ENCODE results near the gene PCDHGB5.
"Not testable (repeated sequence)": the region's sequence is repeated elsewhere in the genome, so short reads cannot be mapped to it uniquely, and the experiment has no call there.

PCDHGB5 gene

DNA sequence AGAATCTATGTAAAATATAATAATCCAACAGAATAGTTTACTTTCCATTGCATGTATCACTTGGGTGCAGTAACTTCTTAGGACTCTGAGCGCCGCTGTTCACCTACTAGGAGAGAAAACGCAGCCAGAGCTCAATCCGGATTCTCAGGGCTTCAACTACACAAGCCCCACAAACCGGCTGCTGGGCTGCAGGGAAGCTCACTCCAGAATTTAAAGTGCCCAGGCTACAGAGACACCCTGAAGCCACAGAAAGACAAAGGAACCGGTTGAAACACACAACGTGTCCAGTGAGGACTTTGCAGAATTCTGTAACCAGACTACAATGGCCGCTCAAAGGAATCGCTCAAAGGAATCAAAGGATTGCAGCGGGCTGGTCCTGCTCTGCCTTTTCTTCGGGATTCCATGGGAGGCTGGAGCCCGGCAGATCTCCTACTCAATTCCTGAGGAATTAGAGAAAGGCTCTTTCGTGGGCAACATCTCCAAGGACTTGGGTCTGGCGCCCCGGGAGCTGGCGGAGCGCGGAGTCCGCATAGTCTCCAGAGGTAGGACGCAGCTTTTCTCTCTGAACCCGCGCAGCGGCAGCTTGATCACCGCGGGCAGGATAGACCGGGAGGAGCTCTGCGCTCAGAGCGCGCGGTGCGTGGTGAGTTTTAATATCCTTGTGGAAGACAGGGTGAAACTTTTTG is 15.2 kb downstream of the PCDHGB5 start, which contains the start of gene PCDHGA10:
PCDHGA10 (plus strand) TSS at position 134 of the 686 bp plus-strand sequence; CDS start at position 323, 189 bp downstream.
- DNase-seq: peak; percentile 60

DNA sequence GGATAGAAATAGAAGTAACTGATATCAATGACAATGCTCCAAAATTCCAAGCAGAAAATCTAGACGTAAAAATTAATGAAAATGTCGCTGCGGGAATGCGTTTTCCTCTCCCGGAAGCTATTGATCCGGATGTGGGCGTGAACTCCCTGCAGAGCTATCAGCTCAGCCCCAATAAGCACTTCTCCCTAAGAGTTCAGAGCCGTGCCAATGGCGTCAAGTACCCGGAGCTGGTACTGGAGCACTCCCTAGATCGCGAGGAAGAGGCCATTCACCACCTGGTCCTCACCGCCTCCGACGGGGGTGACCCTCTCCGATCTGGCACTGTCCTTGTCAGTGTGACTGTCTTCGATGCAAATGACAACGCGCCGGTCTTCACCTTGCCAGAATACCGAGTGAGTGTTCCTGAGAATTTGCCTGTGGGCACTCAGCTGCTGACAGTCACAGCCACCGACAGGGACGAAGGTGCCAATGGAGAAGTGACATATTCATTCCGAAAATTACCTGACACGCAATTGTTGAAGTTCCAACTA is 15.9 kb downstream of the PCDHGB5 start:
- DNase-seq: no peak

DNA sequence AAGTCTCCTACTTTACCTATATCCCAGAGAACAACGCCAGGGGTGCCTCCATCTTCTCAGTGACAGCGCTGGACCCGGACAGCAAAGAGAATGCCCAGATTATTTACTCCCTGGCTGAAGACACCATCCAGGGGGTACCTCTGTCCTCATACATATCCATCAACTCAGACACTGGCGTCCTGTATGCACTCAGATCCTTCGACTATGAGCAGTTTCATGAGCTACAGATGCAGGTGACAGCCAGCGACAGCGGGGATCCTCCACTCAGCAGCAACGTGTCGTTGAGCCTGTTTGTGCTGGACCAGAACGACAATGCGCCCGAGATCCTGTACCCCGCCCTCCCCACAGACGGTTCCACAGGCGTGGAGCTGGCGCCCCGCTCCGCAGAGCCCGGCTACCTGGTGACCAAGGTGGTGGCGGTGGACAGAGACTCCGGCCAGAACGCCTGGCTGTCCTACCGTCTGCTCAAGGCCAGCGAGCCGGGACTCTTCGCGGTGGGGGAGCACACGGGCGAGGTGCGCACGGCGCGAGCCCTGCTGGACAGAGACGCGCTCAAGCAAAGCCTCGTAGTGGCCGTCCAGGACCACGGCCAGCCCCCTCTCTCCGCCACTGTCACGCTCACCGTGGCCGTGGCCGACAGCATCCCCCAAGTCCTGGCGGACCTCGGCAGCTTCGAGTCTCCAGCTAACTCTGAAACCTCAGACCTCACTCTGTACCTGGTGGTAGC is 17.0 kb downstream of the PCDHGB5 start:
- DNase-seq: not testable (repeated sequence)

DNA sequence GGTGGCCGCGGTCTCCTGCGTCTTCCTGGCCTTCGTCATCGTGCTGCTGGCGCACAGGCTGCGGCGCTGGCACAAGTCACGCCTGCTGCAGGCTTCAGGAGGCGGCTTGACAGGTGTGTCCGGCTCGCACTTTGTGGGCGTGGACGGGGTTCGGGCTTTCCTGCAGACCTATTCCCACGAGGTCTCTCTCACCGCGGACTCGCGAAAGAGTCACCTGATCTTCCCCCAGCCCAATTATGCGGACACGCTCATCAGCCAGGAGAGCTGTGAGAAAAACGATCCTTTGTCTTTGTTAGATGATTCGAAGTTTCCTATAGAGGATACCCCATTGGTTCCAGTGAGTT is 17.5 kb downstream of the PCDHGB5 start:
- not testable (repeated sequence) for DNase-seq

DNA sequence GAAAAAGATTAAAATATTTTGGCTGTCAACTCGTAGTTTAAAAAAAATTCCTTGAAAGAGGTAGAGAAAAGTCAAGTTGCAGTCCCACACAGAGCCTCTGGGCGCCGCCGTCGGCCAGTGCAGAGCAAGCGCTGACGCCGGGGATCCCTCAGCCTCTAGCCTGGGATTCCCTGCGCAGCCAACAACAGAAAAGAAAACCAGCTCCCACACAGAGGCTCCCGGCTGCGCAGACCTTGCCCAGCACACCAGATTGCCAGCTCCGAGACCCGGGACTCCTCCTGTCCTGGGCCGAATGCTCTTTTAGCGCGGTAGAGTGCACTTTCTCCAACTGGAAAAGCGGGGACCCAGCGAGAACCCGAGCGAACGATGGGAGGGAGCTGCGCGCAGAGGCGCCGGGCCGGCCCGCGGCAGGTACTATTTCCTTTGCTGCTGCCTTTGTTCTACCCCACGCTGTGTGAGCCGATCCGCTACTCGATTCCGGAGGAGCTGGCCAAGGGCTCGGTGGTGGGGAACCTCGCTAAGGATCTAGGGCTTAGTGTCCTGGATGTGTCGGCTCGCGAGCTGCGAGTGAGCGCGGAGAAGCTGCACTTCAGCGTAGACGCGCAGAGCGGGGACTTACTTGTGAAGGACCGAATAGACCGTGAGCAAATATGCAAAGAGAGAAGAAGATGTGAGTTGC is 19.9 kb downstream of the PCDHGB5 start, which contains the start of gene PCDHGB7:
PCDHGB7 (plus strand) TSS at position 184 of the 679 bp plus-strand sequence; CDS start at position 367, 183 bp downstream.
- peak; percentile 47 for DNase-seq

DNA sequence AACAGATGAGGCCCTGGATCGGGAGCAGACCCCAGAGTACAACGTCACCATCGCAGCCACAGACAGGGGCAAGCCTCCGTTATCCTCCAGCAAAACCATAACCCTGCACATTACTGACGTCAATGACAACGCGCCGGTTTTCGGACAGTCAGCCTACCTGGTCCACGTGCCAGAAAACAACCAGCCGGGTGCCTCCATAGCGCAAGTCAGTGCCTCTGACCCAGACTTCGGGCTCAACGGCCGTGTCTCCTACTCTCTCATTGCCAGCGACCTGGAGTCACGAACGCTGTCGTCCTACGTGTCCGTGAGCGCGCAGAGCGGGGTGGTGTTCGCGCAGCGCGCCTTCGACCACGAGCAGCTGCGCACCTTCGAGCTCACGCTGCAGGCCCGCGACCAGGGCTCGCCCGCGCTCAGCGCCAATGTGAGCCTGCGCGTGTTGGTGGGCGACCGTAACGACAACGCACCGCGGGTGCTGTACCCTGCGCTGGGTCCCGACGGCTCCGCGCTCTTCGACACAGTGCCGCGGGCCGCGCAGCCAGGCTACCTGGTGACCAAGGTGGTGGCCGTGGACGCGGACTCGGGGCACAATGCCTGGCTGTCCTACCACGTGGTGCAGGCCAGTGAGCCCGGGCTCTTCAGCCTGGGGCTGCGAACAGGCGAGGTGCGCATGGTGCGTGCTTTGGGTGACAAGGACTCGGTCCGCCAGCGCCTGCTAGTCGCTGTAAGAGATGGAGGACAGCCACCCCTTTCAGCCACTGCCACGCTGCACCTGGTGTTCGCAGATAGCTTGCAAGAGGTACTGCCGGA is 21.5 kb downstream of the PCDHGB5 start:
- no peak for DNase-seq

DNA sequence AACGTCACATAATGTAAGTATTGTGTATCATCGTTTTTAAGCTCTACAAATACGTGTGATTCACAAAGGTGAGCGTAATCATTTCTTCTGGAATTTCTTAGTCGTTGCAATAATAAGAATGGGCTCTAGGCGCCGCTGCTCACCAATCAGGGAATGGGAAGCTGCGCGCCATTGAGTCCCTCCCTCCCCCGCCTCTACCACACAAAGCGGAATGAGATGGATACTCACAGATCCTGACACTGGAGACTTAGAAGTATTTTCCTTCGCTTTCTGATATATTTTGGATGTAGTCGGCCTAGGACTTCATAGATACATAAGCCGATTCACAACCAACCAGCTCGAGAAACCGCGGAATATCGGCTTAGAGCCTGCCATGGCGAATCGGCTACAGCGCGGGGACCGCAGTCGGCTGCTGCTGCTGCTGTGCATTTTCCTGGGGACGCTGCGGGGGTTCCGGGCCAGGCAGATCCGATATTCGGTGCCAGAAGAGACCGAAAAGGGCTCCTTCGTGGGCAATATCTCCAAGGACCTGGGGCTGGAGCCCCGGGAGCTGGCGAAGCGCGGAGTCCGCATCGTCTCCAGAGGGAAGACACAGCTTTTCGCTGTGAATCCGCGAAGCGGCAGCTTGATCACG is 23.2 kb downstream of the PCDHGB5 start, which contains the start of gene PCDHGA11:
PCDHGA11 (plus strand) TSS at position 197 of the 634 bp plus-strand sequence; CDS start at position 374, 177 bp downstream.
- DNase-seq: peak; percentile 49

DNA sequence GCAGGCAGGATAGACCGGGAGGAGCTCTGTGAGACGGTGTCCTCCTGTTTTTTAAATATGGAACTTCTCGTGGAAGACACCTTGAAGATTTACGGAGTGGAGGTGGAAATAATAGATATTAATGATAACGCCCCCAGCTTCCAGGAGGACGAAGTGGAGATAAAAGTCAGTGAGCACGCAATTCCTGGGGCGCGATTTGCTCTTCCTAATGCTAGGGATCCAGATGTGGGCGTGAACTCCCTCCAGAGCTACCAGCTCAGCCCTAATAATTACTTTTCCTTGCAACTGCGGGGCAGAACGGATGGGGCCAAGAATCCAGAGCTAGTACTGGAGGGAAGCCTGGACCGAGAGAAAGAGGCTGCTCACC is 23.7 kb downstream of the PCDHGB5 start:
- DNase-seq: no peak

DNA sequence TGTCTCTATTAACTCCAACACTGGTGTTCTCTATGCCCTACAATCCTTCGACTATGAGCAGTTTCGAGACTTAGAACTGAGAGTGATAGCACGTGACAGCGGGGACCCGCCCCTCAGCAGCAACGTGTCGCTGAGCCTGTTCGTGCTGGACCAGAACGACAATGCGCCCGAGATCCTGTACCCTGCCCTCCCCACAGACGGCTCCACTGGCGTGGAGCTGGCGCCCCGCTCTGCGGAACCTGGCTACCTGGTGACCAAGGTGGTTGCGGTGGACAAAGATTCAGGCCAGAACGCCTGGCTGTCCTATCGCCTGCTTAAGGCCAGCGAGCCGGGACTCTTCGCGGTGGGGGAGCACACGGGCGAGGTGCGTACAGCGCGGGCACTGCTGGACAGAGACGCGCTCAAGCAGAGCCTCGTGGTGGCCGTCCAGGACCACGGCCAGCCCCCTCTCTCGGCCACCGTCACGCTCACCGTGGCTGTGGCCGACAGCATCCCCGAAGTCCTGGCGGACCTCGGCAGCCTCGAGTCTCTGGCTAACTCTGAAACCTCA is 25.1 kb downstream of the PCDHGB5 start:
- no peak for DNase-seq

DNA sequence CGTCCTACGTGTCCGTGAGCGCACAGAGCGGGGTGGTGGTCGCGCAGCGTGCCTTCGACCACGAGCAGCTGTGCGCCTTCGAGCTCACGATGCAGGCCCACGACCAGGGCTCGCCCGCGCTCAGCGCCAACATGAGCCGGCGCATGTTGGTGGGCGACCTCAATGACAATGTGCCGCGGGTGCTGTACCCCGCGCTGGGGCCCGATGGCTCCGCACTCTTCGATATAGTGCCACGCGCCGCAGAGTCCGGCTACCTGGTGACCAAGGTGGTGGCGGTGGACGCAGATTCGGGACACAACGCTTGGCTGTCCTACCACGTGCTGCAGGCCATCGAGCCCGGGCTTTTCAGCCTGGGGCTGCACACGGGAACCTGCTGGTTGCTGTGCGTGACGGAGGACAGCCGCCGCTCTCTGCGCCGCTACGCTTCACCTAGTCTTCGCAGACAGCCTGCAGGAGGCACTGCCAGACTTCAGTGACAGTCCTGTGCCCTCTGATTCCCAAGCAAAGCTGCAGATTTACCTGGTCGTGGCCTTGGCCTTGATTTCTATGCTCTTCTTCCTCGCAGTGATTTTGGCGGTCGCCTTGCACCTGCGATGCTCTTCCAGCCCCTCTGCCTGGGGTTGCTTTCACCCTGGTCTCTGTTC is 30.2 kb downstream of the PCDHGB5 start:
- no peak for DNase-seq

DNA sequence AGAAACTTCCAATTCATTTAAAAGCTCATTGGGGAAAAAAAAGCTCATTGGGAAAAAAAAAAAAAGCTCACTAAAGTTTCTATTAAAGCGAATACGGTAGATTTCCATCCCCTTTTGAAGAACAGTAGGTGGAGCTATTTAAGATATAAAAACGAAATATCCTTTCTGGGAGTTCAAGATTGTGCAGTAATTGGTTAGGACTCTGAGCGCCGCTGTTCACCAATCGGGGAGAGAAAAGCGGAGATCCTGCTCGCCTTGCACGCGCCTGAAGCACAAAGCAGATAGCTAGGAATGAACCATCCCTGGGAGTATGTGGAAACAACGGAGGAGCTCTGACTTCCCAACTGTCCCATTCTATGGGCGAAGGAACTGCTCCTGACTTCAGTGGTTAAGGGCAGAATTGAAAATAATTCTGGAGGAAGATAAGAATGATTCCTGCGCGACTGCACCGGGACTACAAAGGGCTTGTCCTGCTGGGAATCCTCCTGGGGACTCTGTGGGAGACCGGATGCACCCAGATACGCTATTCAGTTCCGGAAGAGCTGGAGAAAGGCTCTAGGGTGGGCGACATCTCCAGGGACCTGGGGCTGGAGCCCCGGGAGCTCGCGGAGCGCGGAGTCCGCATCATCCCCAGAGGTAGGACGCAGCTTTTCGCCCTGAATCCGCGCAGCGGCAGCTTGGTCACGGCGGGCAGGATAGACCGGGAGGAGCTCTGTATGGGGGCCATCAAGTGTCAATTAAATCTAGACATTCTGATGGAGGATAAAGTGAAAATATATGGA is 32.8 kb downstream of the PCDHGB5 start, which contains the start of gene PCDHGA12:
PCDHGA12 (plus strand) TSS at position 176 of the 782 bp plus-strand sequence; CDS start at position 429, 253 bp downstream.
- DNase-seq: peak; percentile 7

DNA sequence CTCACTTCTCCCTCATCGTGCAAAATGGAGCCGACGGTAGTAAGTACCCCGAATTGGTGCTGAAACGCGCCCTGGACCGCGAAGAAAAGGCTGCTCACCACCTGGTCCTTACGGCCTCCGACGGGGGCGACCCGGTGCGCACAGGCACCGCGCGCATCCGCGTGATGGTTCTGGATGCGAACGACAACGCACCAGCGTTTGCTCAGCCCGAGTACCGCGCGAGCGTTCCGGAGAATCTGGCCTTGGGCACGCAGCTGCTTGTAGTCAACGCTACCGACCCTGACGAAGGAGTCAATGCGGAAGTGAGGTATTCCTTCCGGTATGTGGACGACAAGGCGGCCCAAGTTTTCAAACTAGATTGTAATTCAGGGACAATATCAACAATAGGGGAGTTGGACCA is 33.5 kb downstream of the PCDHGB5 start:
- DNase-seq: no peak

DNA sequence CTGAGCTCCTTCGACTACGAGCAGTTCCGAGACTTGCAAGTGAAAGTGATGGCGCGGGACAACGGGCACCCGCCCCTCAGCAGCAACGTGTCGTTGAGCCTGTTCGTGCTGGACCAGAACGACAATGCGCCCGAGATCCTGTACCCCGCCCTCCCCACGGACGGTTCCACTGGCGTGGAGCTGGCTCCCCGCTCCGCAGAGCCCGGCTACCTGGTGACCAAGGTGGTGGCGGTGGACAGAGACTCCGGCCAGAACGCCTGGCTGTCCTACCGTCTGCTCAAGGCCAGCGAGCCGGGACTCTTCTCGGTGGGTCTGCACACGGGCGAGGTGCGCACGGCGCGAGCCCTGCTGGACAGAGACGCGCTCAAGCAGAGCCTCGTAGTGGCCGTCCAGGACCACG is 34.6 kb downstream of the PCDHGB5 start:
- not testable (repeated sequence) for DNase-seq

DNA sequence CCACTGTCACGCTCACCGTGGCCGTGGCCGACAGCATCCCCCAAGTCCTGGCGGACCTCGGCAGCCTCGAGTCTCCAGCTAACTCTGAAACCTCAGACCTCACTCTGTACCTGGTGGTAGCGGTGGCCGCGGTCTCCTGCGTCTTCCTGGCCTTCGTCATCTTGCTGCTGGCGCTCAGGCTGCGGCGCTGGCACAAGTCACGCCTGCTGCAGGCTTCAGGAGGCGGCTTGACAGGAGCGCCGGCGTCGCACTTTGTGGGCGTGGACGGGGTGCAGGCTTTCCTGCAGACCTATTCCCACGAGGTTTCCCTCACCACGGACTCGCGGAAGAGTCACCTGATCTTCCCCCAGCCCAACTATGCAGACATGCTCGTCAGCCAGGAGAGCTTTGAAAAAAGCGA is 35.0 kb downstream of the PCDHGB5 start:
- not testable (repeated sequence) for DNase-seq

DNA sequence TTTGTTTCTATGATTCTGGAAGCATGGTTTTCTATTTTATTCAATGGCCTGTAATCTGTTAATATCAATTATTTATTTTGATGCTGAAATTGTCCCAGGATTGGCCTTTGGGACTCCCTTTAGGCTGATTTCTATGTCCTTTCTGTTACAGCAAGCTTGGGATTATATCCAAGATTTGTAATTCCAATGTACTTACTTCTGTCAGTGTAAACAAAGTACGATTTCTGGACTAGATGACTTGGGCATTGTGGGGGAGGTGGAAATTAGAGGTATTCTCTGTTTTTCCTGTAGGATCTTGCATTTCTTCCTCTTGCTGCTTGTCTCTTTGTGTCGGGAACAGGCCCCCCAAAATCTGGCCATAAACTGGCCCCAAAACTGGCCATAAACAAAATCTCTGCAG is 36.3 kb downstream of the PCDHGB5 start:
- no peak for DNase-seq

DNA sequence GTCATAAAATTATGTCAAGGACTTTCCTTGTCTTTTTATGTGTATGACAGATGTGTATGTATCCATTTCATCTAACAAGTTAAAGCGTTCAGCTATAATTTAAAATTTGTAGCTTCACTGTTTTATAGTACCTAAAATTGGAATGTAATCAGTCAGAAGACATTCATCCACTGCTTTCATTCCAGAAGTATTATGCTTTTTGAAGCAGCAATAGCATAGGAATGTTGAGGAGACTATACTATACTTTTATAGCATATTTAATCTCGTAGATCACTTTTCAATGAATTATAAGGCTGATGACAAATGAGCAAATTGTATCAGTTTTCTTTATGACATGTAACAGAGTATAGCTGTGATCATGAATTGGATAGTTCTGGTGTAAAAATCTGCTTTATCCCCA is 39.5 kb downstream of the PCDHGB5 start:
- no peak for DNase-seq

DNA sequence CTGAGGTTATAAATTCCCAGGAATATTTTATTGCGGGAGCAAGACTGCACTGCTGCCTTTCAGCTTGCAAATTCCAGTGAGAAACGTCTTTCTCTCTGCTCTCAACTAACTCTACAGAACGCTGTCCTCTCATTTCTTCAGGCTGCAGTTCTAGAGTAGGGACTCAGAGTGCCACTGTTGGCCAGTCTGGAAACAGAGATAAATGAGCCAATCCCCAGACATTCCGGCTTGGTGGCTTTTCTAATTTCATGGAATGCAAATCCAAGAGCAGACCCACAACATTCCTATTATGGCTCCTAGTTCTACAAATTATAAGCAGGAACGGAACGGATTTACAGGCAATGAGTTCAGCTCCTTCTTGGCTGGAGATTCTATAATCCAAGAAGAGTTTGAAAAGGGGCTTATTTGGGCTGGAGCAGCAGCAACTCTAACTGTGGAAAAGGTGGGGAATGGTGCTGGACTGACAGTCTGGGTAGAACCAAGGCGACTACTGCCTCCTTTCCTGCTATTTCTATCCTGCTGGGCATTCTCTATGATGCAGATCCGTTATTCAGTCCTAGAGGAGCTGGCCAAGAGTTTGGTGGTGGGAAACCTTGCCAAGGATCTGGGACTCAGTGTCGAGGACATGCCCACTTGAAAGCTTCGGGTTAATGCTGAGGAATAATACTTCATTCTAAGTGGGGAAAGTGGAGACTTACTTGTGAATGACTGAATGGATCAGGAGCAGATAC is 41.8 kb downstream of the PCDHGB5 start:
- no peak for DNase-seq

DNA sequence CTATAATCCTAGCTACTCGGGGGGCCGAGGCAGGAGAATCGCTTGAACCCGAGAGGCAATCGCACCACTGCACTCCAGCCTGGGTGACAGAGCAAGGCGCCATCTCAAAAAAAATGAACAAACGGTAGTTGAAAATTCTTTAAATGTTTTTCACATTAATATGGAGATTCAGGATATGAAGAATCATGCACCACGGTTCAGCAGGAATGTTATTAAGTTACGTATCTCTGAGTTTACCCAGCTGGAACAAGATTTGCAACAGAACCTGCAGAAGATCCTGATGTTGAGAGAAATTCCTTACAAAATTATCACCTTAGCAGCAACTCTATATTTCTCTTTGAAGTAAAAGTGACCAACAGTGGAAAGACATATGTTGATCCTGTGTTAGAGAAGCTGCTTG is 42.6 kb downstream of the PCDHGB5 start:
- no peak for DNase-seq

DNA sequence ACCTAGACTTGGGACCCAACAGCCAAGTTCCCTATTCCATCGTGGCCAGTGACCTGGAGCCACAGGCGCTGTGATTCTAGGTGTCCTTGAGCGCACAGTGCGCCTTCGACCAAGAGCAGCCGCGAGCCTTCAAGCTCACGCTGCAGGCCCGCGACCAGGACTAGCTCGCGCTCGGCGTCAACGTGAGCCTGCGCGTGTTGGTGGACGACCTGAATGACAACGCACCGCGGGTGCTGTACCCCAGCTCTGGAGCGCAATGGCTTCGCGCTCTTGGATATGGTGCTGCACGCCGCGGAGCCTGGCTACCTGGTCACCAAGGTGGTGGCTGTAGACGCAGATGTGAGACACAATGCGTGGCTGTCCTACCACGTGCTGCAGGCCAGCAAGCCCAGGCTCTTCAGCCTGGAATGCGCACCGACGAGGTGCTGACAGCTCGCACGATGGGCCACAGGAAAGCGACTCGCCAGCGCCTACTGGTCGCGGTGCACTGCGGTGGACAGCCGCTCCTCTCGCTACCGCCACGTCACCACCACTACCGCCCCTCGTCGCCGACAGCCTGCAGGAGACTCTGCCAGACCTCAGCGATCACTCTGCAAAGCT is 43.9 kb downstream of the PCDHGB5 start:
- DNase-seq: no peak

All from CD4-positive, alpha-beta T cell treated with Interleukin-6 for 4 hours (primary cell).